CD14-positive monocyte (primary cell): ENCODE measurements around the gene PEX11G. TPM values are rescaled to one million over a fixed set of nuclear protein-coding genes. Genes with fewer than 3 reads are reported as not detected.
A peak's percentile ranks its signal among the peaks of the same experiment; 100 is the strongest.

ENCODE experiments used
- DNase-seq, 3 donors: peaks; one replicate each; pipeline ENCODE4 v3.0.0-alpha.2; 2011 to 2022
- H2AFZ ChIP-seq: 2 replicates; pipeline ENCODE4 v1.6.0; 2012; ENCODE audit warnings: mild to moderate bottlenecking, low read depth, low read length, inconsistent platforms; ENCODE audit not compliant: insufficient read depth, poor library complexity, severe bottlenecking
- H3K27ac ChIP-seq, 2 donors: 1 replicate in 1 of 2; 2 replicates in 1 of 2; pipeline ENCODE4 v1.5.1; 2012 to 2013; ENCODE audit warnings: low read length in 2 of 2, control low read depth in 1 of 2, inconsistent platforms in 1 of 2, low read depth in 1 of 2, mild to moderate bottlenecking in 1 of 2
- H3K27me3 ChIP-seq, 2 donors: one replicate each; pipeline versions ENCODE4 v1.6.0 to v1.6.1; 2011 to 2013; ENCODE audit warnings: low read length in 2 of 2; ENCODE audit not compliant: control insufficient read depth in 2 of 2, insufficient read depth in 2 of 2
- H3K36me3 ChIP-seq, 2 donors: replicated peaks in 1 of 2; 1 replicate in 1 of 2; 2 replicates in 1 of 2; pipeline versions ENCODE4 v1.5.1 to v1.6.1; 2012 to 2013; ENCODE audit warnings: low read length in 2 of 2, control low read depth in 1 of 2, inconsistent platforms in 1 of 2, mild to moderate bottlenecking in 1 of 2; ENCODE audit not compliant: insufficient read depth in 2 of 2, control insufficient read depth in 1 of 2
- H3K4me1 ChIP-seq, 2 donors: 1 replicate in 1 of 2; 2 replicates in 1 of 2; pipeline versions ENCODE4 v1.5.1 to v1.6.1; 2012 to 2013; ENCODE audit warnings: low read length in 2 of 2, control low read depth in 1 of 2, inconsistent platforms in 1 of 2, mild to moderate bottlenecking in 1 of 2, moderate library complexity in 1 of 2; ENCODE audit not compliant: insufficient read depth in 2 of 2, control insufficient read depth in 1 of 2
- H3K4me2 ChIP-seq: replicated peaks from 2 replicates; pipeline ENCODE3; 2012; ENCODE audit warnings: low read length, moderate library complexity, mild to moderate bottlenecking; ENCODE audit not compliant: poor library complexity, severe bottlenecking; ENCODE audit errors: extremely low read depth
- H3K4me3 ChIP-seq, 3 experiments: fragments of 200-600 bp in 1 of 3; sonication (generic) in 1 of 3; replicated peaks in 1 of 3; 1 replicate in 2 of 3; 2 replicates in 1 of 3; pipeline ENCODE4 v1.5.1; 2011 to 2013; ENCODE audit warnings: low read length in 3 of 3, mild to moderate bottlenecking in 3 of 3, control low read depth in 2 of 3, low read depth in 2 of 3, inconsistent platforms in 1 of 3, moderate library complexity in 1 of 3
- H3K79me2 ChIP-seq: 2 replicates; pipeline ENCODE4 v1.6.0; 2012; ENCODE audit warnings: mild to moderate bottlenecking, control low read depth, inconsistent platforms, low read length, moderate library complexity; ENCODE audit not compliant: insufficient read depth
- H3K9ac ChIP-seq: 2 replicates; pipeline ENCODE4 v1.6.0; 2017; ENCODE audit warnings: low read length, mild to moderate bottlenecking; ENCODE audit not compliant: insufficient read depth, poor library complexity, severe bottlenecking
- H3K9me3 ChIP-seq, 2 donors: replicated peaks in 1 of 2; 1 replicate in 1 of 2; 2 replicates in 1 of 2; pipeline versions ENCODE4 v1.5.1 to v1.6.1; 2012 to 2013; ENCODE audit warnings: low read length in 2 of 2, control low read depth in 1 of 2; ENCODE audit not compliant: control insufficient read depth in 1 of 2, insufficient read depth in 1 of 2
- H4K20me1 ChIP-seq: 2 replicates; pipeline ENCODE4 v1.6.0; 2012; ENCODE audit warnings: mild to moderate bottlenecking, low read length, control low read depth, moderate library complexity; ENCODE audit not compliant: insufficient read depth
- H3K27ac Mint-ChIP-seq, 7 donors: one replicate each; pipeline ENCODE4 v1.8.0; 2020; ENCODE audit warnings: mild to moderate bottlenecking in 7 of 7, mixed read lengths in 7 of 7, moderate library complexity in 6 of 7, inconsistent platforms in 2 of 7
- H3K27me3 Mint-ChIP-seq, 3 donors: one replicate each; pipeline ENCODE4 v1.8.0; 2021 to 2022; ENCODE audit warnings: low read depth in 3 of 3, mild to moderate bottlenecking in 3 of 3, mixed read lengths in 3 of 3, moderate library complexity in 3 of 3, inconsistent platforms in 1 of 3
- H3K36me3 Mint-ChIP-seq, 2 donors: one replicate each; pipeline ENCODE4 v1.8.0; 2020; ENCODE audit warnings: mixed read lengths in 2 of 2, inconsistent platforms in 1 of 2, mild to moderate bottlenecking in 1 of 2
- H3K4me1 Mint-ChIP-seq: one replicate; pipeline ENCODE4 v1.8.0; 2020; ENCODE audit warnings: mild to moderate bottlenecking, mixed read lengths
- H3K4me3 Mint-ChIP-seq, 2 donors: one replicate each; pipeline ENCODE4 v1.8.0; 2020; ENCODE audit warnings: mild to moderate bottlenecking in 2 of 2, mixed read lengths in 2 of 2, moderate library complexity in 1 of 2
- H3K9me3 Mint-ChIP-seq, 7 donors: one replicate each; pipeline ENCODE4 v1.8.0; 2020 to 2022; ENCODE audit warnings: mixed read lengths in 7 of 7, mild to moderate bottlenecking in 6 of 7, moderate library complexity in 6 of 7, inconsistent platforms in 2 of 7
- CTCF ChIP-seq: fragments of 200-600 bp; IDR thresholded peaks from one replicate; pipeline ENCODE4 v1.8.0; 2022; ENCODE audit warnings: antibody characterized with exemption, mild to moderate bottlenecking
- WGBS: methylation state at CpG from one replicate; pipeline ENCODE4 v1.1.5; 2013; ENCODE audit warnings: missing lambda C conversion rate; ENCODE audit not compliant: insufficient coverage; 5-methylcytosine and 5-hydroxymethylcytosine counted together
- intact Hi-C, 2 donors: fragments of 100-400 bp; cut with micrococcal nuclease; formaldehyde crosslinking; loops; one replicate each; pipeline versions ENCODE4 v1.15.0 to v1.15.1; 2023
- polyA plus RNA-seq, 3 donors: library from polyadenylated mRNA; depleted of rRNA in 1 of 3; unstranded in 2 of 3; stranded (reverse) in 1 of 3; fragments of 300-500 nt in 2 of 3; fragments of >200 nt in 1 of 3; fragmentation: Illumina TruSeq in 2 of 3; gene quantifications; 1 replicate in 2 of 3; 2 replicates in 1 of 3; pipeline ENCODE4 v1.2.3, GENCODE V29; 2012 to 2021

Gene PEX11G
- polyA plus RNA-seq, 3 donors: 0.77 to 3.0 (median 1.4) TPM

DNA sequence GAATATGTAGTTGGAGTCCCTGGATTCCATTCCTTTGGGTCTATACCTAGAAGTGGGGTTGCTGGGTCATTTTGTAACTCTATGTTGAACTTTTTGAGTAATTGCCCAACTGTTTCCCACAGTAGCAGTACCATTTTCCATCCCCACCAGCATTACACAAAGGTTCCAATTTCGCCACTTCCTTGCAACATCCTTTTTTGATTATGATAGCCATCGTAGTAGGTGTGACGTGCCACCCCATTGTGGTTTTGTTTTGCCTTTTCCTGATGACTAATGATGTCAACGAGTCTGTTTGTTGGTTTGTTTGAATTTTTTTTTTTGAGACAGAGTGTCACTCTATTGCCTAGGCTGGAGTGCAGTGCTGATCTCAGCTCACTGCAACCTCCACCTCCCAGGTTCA lies 3.3 kb upstream of the PEX11G start:
- H3K36me3 ChIP-seq: no peaks in the 10 kb centered on the region
- WGBS: 0% methylated on average over 2 of the region's 4 CpGs
- H3K36me3 Mint-ChIP-seq: no peaks in the 10 kb centered on the region
- peak overlapping the region; percentile 83 to 87 for H3K27ac ChIP-seq
- intact Hi-C loops: loop anchor here (1.0 to 5.0 kb wide), 3 partner anchors 9 to 50 kb away; no protein-coding TSS in a partner anchor
- H3K4me2 ChIP-seq: peak overlapping the region; percentile 16
- no peak overlapping the region for H2AFZ ChIP-seq
- H3K4me1 Mint-ChIP-seq: peaks cover 54% of the 10 kb centered on the region
- peak overlapping the region in 1 of 3 experiments; percentile 21 for H3K4me3 ChIP-seq
- no peaks in the 10 kb centered on the region for H3K79me2 ChIP-seq
- peak overlapping the region; percentile 53 for H3K9ac ChIP-seq
- TF ChIP-seq CTCF: no peak
- peaks cover 46 to 60% of the 10 kb centered on the region in 2 donors for H3K4me1 ChIP-seq
- H3K27me3 ChIP-seq: no peaks in the 10 kb centered on the region
- H3K27ac Mint-ChIP-seq: peak overlapping the region; percentile 95 to 100 (median 99)
- peak overlapping the region in 1 of 2 donors; percentile 48 for H3K4me3 Mint-ChIP-seq
- H3K27me3 Mint-ChIP-seq: peaks cover 6 to 8% (median 8%) of the 10 kb centered on the region in 3 donors
- no peaks in the 10 kb centered on the region for H4K20me1 ChIP-seq
- H3K9me3 Mint-ChIP-seq: peaks cover 0 to 5% (median 0%) of the 10 kb centered on the region in 7 donors
- peak; percentile 97 to 100 (median 99) for DNase-seq
- H3K9me3 ChIP-seq: no peaks in the 10 kb centered on the region

DNA sequence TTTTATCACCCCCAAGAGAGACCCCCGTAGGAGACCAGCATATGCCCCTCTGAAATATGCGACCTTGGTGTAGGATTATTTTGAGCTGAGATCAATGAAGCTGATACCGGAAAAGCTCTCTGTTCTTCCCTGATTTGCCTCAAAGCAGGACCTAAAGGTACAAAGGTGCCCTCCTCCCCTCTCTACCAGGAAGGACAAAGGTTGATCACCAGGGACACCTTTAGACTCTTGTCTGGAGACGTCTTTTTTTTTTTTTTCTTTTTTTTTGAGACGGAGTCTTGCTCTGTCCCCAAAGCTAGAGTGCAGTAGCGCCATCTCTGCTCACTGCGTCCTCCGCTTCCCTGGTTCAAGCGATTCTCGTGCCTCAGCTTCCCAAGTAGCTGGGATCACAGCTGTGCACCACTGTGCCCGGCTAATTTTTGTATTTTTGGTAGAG lies 792 bp upstream of the PEX11G start:
- Mint-ChIP-seq H3K4me3 (no peak overlapping the region), H3K36me3 (no peaks in the 10 kb centered on the region), H3K27ac (peak overlapping the region; percentile 33 to 96 (median 91)), H3K9me3 (peaks cover 0 to 5% (median 0%) of the 10 kb centered on the region in 7 donors), H3K4me1 (peaks cover 44% of the 10 kb centered on the region), H3K27me3 (peaks cover 3 to 9% (median 6%) of the 10 kb centered on the region in 3 donors)
- Histone ChIP-seq H4K20me1 (no peaks in the 10 kb centered on the region), H3K4me3 (peak overlapping the region in 1 of 3 experiments; percentile 71), H3K79me2 (no peaks in the 10 kb centered on the region), H3K4me1 (peaks cover 41 to 56% of the 10 kb centered on the region in 2 donors), H3K9me3 (no peaks in the 10 kb centered on the region), H3K4me2 (peak overlapping the region; percentile 76), H3K9ac (no peak overlapping the region), H3K27me3 (no peaks in the 10 kb centered on the region), H3K27ac (peak overlapping the region in 1 of 2 donors; percentile 84), H3K36me3 (no peaks in the 10 kb centered on the region), H2AFZ (no peak overlapping the region)
- intact Hi-C loops: loop anchor here in 1 of 2 donors (5.0 kb wide), 1 partner anchor 53 kb away; no protein-coding TSS in a partner anchor
- TF ChIP-seq CTCF: no peak
- 84% methylated on average over 5 of the region's 11 CpGs for WGBS
- DNase-seq: no peak
